Stimulated activated CD4-positive, alpha-beta T cell treated with anti-CD3 and anti-CD28 coated beads, Interleukin-2, amount 100 ng/mL, for 24 hours (primary cell): ENCODE measurements around the gene TCFL5.

ENCODE experiments used
- DNase-seq, 2 donors: peaks; one replicate each; pipeline ENCODE4 v3.0.0-alpha.2; 2020

TCFL5 gene

GRCh38 chr20:62895539-62895938, 33.9 kb upstream of the TCFL5 start:
- no peak for DNase-seq

GRCh38 chr20:62894261-62894660, 32.6 kb upstream of the TCFL5 start:
- DNase-seq = no peak

GRCh38 chr20:62893700-62894099, 32.1 kb upstream of the TCFL5 start:
- no peak for DNase-seq

GRCh38 chr20:62892348-62893304, 31.0 kb upstream of the TCFL5 start:
- DNase-seq = no peak

GRCh38 chr20:62891111-62891510, 29.5 kb upstream of the TCFL5 start:
- peak in 1 of 2 donors; percentile 32 for DNase-seq

- no peak for DNase-seq
These were observed 28.8 kb upstream of the TCFL5 start for GRCh38 chr20:62890444-62890843.

- no peak for DNase-seq
These were observed 28.2 kb upstream of the TCFL5 start for GRCh38 chr20:62889871-62890270.

GRCh38 chr20:62889411-62889810, 27.8 kb upstream of the TCFL5 start:
- DNase-seq = no peak

- DNase-seq = no peak
These were observed 27.3 kb upstream of the TCFL5 start for GRCh38 chr20:62888910-62889309.

- no peak for DNase-seq
These were observed 26.8 kb upstream of the TCFL5 start for GRCh38 chr20:62888406-62888805.

- no peak for DNase-seq
These were observed 26.2 kb upstream of the TCFL5 start for GRCh38 chr20:62887860-62888239.

- peak in 1 of 2 donors; percentile 41 for DNase-seq
These were observed 25.7 kb upstream of the TCFL5 start for GRCh38 chr20:62887152-62887859.

GRCh38 chr20:62886709-62887058, 25.1 kb upstream of the TCFL5 start:
- DNase-seq = no peak

- no peak for DNase-seq
These were observed 24.5 kb upstream of the TCFL5 start for GRCh38 chr20:62885896-62886708.

GRCh38 chr20:62885046-62885895, 23.6 kb upstream of the TCFL5 start:
- no peak for DNase-seq

- no peak for DNase-seq
These were observed 22.9 kb upstream of the TCFL5 start for GRCh38 chr20:62884556-62884955.

- no peak for DNase-seq
These were observed 20.8 kb upstream of the TCFL5 start for GRCh38 chr20:62882426-62882825.

- DNase-seq = no peak
These were observed 20.2 kb upstream of the TCFL5 start for GRCh38 chr20:62881662-62882395.

GRCh38 chr20:62880935-62881661, 19.5 kb upstream of the TCFL5 start:
- no peak for DNase-seq

- DNase-seq = no peak
These were observed 18.7 kb upstream of the TCFL5 start for GRCh38 chr20:62880147-62880934.
